RKO (cell line): ENCODE results near the gene THSD7B.
A peak's percentile ranks its signal among the peaks of the same experiment; 100 is the strongest.
"Not testable (repeated sequence)": the region's sequence is repeated elsewhere in the genome, so short reads cannot be mapped to it uniquely, and the experiment has no call there.

Source experiments
- DNase-seq: peaks from one replicate; pipeline ENCODE4 v3.0.0-alpha.2; 2016; ENCODE audit warnings: low spot score

Gene THSD7B

GRCh38 chr2:137570484-137570883 lies 805.1 kb downstream of the THSD7B start:
- DNase-seq = no peak

- not testable (repeated sequence) for DNase-seq
These were observed 822.5 kb downstream of the THSD7B start for GRCh38 chr2:137587834-137588233.

GRCh38 chr2:137588578-137588977 lies 823.2 kb downstream of the THSD7B start:
- DNase-seq = not testable (repeated sequence)

- no peak for DNase-seq
These were observed 824.8 kb downstream of the THSD7B start for GRCh38 chr2:137590102-137590501.

- no peak for DNase-seq
These were observed 842.5 kb downstream of the THSD7B start for GRCh38 chr2:137607722-137608318.

- no peak for DNase-seq
These were observed 873.6 kb downstream of the THSD7B start for GRCh38 chr2:137638932-137639331.

- DNase-seq = no peak
These were observed 879.4 kb downstream of the THSD7B start for GRCh38 chr2:137644731-137645130.

- no peak for DNase-seq
These were observed 888.7 kb downstream of the THSD7B start for GRCh38 chr2:137654046-137654445.

GRCh38 chr2:137655814-137656213 lies 890.5 kb downstream of the THSD7B start:
- DNase-seq = no peak

- no peak for DNase-seq
These were observed 893.1 kb downstream of the THSD7B start for GRCh38 chr2:137658433-137658832.

GRCh38 chr2:137659616-137660015 lies 894.3 kb downstream of the THSD7B start:
- DNase-seq = peak; percentile 57

GRCh38 chr2:137670111-137670510 lies 904.8 kb downstream of the THSD7B start:
- no peak for DNase-seq

- DNase-seq = no peak
These were observed 907.7 kb downstream of the THSD7B start for GRCh38 chr2:137672989-137673552.

GRCh38 chr2:137674991-137675390 lies 909.6 kb downstream of the THSD7B start:
- no peak for DNase-seq

GRCh38 chr2:137675584-137676327 lies 910.4 kb downstream of the THSD7B start:
- DNase-seq = no peak

- no peak for DNase-seq
These were observed 911.0 kb downstream of the THSD7B start for GRCh38 chr2:137676346-137676745.

GRCh38 chr2:137677466-137677865 lies 912.1 kb downstream of the THSD7B start:
- DNase-seq = peak; percentile 21

GRCh38 chr2:137689549-137689948 lies 924.2 kb downstream of the THSD7B start:
- DNase-seq = no peak

GRCh38 chr2:137693534-137693933 lies 928.2 kb downstream of the THSD7B start:
- DNase-seq = peak; percentile 29

- no peak for DNase-seq
These were observed 931.6 kb downstream of the THSD7B start for GRCh38 chr2:137696916-137697315.

GRCh38 chr2:137700250-137700649 lies 934.9 kb downstream of the THSD7B start:
- not testable (repeated sequence) for DNase-seq

GRCh38 chr2:137700681-137701080 lies 935.3 kb downstream of the THSD7B start:
- no peak for DNase-seq

GRCh38 chr2:137705296-137705695 lies 940.0 kb downstream of the THSD7B start:
- DNase-seq = no peak
